Stimulated activated CD8-positive, alpha-beta memory T cell treated with anti-CD3 and anti-CD28 coated beads, Interleukin-12 subunit alpha, Interleukin-12 subunit beta, amount 100 ng/mL, for 24 hours (primary cell): ENCODE data around the gene PREP.
"Not testable (repeated sequence)": the region's sequence is repeated elsewhere in the genome, so short reads cannot be mapped to it uniquely, and the experiment has no call there.

Experiments used
- DNase-seq: peaks from one replicate; pipeline ENCODE4 v3.0.0-alpha.2; 2020; ENCODE audit errors: extremely low read depth

The PREP gene

DNA sequence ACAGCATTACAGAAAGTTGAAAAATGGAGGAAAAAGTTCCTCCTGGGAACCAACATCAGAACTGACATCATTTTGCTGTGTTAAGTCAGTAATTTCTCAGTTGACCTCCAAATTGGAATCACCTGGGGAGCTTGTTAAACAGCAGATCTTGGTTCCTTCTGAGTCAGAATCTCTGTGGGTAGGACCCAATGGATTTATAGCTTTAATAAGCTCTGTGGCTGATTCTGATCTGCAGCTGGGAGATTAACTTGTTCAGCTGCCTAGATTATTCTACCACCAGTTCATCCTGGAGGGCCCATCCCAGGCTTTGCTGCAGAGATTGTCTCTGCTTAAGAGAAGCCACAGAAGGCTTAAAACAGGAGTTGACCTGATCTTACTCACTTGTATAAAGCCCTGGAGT is 132.4 kb downstream of the PREP start:
- no peak for DNase-seq

- no peak for DNase-seq
Measured at GRCh38 chr6:105269390-105269789, 133.5 kb downstream of the PREP start.

GRCh38 chr6:105263685-105264610 is 138.9 kb downstream of the PREP start:
- no peak for DNase-seq

DNA sequence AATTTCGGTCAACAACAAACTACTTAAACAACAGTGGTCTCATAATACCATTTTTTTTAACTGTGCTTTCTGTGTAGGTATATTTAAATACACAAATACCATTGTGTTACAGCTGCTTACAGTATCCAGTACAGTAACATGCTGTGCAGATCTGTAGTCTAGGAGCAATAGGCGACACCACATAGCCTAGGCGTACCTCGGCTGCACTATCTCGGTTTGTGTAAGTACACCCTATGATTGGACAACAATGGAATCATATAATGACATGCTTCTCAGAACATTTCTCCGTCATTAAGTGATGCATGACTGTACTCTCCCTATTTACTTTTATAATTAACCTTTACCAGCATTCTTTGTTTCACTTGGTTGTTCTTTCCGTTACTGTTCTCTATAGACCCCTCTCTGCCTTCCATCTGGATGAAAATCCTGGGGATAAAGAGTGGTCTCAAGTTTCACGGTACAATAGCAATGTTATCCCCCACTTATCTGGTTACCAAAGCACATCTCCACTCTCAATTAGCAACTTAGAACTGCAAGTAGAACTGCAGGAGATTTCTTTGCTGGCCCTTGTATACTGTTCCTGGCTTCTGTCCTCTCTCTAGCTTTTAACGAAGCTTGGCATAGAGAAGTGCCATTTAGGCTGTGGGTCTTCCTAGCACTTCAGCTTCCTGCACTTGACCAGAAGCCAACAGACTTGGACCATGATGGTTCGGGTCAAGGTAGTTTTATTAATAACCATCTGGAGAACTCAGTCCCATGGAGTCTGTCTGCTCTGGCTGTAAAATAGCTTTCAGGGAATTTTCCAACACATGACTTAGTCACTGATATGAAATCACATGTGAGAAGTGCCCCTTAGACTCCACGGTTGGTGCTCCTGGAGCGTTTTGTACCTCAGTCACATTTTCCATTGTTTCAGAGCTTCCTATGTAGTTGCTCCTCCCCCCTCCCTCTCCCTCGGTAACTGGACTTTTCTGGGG is 142.7 kb downstream of the PREP start:
- no peak for DNase-seq

- no peak for DNase-seq
Measured at GRCh38 chr6:105258816-105259215, 144.1 kb downstream of the PREP start.

DNA sequence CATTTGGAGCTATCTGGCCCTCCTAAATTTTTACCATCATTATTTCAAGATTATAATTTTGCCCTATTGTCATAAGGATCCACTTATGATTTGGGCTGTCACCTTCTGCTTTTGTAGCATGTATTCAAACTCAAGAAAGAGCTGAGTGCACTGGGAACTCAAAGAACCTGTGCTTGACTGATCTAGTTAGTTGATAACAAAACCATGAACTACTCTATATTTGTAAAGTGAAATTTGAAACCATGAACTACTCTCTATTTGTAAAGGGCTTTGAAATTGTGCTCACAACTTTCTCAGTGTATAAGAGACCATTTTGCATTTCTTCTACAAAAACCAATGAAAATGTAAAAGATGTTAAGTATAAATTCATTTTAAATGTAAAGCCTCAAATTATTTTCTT is 145.5 kb downstream of the PREP start:
- no peak for DNase-seq

- DNase-seq, result no peak
Measured at GRCh38 chr6:105256619-105257018, 146.3 kb downstream of the PREP start.

GRCh38 chr6:105253787-105254186 is 149.1 kb downstream of the PREP start:
- DNase-seq, result no peak

DNA sequence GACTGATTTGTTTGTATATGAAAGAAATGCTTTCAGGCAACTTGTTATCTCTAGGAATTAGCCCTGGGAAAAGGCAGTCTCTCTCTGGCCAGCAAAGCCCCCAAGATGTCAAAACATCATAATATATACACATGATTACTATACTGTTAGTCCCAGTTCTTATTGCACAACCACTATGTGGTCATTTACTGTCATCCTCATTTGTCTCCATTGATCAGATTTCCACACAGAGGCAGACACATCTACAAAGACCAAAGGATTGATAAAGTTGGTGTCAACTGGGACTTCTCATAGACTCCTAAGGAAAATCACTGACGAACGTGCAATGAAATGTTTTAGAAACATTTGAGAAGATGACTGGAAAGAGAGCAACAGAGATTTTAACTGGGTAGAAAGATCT is 151.2 kb downstream of the PREP start:
- no peak for DNase-seq

DNA sequence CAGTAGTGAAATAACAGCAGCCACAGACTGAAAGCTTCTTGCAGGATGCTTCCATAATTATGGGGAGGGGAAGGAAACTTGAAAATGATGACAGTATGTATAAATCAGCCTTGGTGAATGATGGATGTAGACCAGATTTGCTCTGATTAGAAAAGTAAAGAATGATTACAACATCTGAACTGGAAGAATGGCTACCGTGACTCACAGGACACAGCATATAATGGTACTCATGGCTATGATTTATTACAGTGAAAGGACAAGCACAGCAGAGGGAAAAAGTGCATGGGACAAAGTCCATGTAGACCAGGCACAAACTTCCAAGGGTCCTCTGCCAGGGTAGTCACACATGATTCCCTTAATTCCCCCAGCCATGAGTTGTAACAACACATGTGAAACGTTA is 152.3 kb downstream of the PREP start:
- no peak for DNase-seq

DNA sequence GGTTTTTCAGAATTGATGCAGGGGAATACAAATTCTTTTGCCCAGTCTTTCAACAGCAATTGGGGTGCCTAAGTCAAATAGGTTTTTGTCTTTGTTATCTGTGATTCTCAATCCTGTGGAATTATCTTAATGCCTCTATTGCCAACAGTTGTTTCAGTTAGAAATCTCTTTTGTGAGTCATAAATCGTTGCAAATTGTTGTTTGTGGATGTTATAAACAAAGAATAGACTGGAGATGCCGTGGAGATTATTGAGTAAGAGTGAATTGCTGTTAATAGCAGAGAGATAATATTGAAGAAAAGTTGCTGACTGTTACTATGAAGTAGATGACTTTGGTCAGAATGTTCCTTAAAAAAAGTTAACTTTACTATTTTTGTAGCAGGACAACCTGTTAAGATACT is 159.4 kb downstream of the PREP start:
- DNase-seq, result no peak

DNA sequence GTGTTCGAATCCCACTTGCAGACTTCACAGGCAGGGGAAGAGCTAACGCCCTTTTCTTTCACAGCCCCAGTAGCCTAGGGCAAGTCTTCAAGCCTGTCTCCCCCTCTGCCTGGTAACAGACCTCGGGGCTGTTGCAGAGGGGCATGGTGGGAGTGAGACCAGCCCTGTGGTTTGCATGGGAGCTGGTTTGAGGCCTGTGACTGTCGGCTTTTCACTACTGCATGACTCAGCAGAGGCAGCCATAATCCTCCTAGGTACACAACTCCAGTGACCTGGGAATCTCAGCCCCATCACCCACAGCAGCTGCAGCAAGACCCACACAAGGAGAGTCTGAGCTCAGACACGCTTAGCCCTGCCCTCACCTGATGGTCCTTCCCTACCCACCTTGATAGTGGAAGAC is 167.7 kb downstream of the PREP start:
- no peak for DNase-seq

- DNase-seq, result not testable (repeated sequence)
Measured at GRCh38 chr6:105231771-105232170, 171.1 kb downstream of the PREP start.
